HG03442 (cell line): ENCODE results near the gene LCTL.

ENCODE experiments used
- ATAC-seq: cut with Tn5 transposase; IDR thresholded peaks from one replicate; pipeline ENCODE4 v1.9.1; 2021; ENCODE audit warnings: mild to moderate bottlenecking, moderate library complexity; ENCODE audit not compliant: unreplicated experiment

The LCTL gene, protein sequence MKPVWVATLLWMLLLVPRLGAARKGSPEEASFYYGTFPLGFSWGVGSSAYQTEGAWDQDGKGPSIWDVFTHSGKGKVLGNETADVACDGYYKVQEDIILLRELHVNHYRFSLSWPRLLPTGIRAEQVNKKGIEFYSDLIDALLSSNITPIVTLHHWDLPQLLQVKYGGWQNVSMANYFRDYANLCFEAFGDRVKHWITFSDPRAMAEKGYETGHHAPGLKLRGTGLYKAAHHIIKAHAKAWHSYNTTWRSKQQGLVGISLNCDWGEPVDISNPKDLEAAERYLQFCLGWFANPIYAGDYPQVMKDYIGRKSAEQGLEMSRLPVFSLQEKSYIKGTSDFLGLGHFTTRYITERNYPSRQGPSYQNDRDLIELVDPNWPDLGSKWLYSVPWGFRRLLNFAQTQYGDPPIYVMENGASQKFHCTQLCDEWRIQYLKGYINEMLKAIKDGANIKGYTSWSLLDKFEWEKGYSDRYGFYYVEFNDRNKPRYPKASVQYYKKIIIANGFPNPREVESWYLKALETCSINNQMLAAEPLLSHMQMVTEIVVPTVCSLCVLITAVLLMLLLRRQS

GRCh38 chr15:66565741-66566144, at the start of gene LCTL:
TSS of gene LCTL (minus strand) at chr15:66565998. CDS start at chr15:66565365, 633 bp downstream.
- ATAC-seq: no peak

- no peak for ATAC-seq
These were observed 49.4 kb upstream of the LCTL start for GRCh38 chr15:66614951-66615760.

DNA sequence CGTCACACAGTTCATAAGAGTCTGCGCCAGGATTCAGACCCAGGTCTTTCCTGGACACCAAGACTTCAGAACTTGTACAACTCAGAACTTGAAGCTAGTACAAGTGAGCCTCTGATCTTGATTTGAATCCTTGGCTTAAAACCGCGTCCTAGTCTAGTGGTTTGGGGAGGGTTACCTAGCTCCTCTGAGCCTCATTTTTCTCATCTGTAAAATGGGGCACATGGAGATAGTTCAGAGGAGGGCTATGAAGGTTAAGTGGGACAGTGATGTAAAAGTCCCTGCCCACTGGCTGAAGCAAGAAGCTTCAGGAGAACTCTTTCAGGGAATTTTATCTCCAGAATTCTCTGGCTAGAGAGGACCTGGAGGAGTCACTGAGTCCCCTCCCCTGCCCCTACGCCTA, 48.7 kb upstream of the LCTL start:
- ATAC-seq: no peak

- no peak for ATAC-seq
These were observed 47.9 kb upstream of the LCTL start for GRCh38 chr15:66613743-66614142.

- ATAC-seq: no peak
These were observed 45.7 kb upstream of the LCTL start for GRCh38 chr15:66611257-66612053.

DNA sequence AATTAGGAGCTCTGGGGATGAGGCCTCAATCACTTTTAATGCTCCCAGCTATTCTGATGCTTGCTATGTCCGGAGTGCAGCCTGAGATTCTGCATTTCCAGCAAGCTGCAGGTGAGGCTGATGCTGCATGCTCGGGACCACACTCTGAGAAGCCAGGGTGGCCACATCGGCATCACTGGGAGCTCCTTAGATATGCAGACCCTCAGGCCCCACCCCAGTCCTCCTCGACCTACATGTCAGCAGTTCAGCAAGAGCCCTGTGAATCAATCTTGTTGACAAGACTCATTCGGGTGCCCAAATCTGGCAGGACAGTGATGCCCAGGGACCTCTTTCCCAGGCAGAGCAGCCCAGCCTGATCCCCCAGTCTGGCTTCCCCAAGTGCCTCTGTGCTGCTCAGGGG, 44.1 kb upstream of the LCTL start:
- ATAC-seq: no peak

DNA sequence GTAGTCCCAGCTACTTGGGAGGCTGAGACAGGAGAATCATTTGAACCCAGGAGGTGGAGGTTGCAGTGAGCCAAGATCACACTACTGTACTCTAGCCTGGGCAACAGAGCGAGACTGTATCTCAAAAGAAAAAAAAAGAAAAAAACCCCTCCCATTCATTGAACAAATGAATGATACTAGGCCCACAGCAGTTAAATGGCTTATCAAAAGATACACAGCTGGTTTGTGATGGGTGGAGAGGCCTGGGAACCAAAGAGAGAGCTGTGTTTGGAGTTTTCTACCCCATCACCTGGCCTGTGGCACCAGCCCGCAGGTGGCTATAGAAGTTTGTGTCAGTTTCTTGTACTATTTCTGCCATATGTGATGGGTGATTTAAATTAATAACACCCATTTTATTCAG, 43.1 kb upstream of the LCTL start:
- no peak for ATAC-seq

GRCh38 chr15:66608159-66608558, 42.4 kb upstream of the LCTL start:
- no peak for ATAC-seq

- ATAC-seq: no peak
These were observed 37.7 kb upstream of the LCTL start for GRCh38 chr15:66603301-66604179.

DNA sequence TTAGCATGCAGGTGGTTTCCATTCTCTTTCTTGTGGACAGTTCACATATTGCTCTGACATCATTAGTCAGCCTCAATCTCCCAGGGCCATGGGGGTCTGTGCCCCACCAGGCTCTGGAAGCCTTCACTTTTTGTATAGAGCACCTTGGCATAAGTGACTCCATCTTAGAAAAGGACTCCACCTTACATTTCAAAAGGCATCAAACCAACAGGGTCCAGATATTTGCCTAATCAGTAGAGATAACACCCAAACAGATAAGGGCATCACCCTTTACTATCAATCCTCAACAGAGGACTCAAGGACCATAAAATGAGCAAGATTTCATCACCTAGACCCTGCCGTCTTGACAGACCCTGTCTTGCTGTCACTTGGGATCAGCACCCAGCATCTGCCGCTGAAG, 35.7 kb upstream of the LCTL start:
- no peak for ATAC-seq

DNA sequence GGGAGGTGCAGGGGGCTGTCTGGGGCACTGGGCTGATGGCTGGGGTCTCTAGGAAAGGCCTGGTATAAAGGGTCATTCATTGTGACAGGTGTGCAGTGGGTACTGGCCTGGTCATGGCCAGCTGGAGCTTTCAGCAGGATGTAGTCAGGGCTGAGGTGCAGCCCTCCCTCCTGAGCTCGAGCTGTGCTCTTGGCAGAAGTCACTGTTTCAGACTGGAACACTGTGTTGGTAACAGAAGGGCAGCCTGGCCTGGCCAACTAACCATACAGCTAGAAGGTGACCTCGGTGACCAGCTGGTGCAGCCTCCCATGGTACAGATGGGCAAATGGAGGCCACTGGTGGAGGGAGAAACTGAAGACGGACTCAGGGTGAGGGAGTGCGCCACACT, 34.4 kb upstream of the LCTL start:
- ATAC-seq: no peak

DNA sequence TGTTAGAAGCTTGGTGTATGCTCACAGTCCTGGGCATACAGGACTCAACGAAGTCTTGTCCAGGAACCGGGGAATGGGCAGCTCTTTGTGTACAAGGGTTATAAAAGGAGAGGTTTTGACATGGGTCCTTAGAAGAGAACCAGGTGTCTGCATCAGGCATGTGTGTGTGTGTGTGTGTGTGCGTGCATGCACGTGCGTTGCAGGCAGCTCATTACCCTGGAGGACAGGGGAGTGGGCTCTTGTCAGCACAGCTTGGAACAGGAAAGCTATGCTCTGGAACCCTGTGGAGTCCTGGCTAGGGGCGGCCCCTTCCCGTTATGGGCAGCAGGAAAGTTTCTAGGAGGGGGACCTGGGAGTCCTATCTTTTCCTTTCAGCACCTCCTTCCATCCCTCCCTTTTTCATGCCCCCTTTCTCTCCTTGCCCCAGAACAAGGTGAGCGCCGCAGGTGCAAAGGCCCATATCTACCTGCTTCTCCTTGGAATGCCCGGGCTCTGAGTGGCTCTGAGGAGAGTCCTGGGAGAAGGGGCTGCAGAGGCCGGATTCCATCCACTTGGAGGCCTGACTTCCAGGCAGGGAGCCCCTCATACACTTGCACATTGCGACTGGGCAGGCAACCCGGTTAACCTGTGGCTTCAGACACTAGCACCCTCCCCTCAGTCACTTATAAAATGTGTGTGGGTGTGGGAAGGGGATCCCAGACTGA, 33.9 kb upstream of the LCTL start:
- no peak for ATAC-seq

DNA sequence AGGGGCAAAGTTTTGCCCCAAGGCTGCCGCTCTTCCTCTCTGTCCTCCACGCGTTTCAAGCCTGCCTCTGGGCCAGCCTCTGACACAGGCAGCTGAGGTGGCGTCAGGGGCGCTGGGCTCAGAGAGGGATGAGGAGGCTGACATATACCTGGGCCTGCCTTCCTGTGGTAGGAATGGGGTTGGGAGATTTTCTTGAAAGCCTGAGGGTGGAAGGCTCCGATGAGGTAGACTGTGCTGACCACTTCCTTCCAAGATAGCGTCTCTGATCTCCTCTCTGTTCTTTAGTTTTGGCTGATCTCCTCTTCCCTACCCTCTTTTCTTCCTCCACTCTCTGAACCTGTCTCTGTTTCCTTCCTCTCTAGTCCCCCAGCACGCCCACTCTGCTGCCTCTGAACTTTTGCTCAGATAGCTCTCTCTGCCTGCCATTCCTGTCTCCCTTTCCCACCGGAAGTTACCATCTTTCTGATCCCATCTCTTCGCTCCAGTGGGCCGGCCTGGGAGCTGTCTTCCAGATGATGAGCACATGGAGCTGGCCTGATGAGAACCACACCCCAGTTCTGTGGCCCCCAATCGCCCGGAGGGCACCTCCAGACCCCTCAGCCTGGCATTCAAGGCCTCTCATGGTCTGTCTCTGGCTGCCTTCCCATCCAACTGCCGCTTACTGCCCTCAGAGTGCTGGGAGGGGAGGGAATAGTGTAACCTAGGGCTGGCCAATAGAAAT, 32.5 kb upstream of the LCTL start:
- ATAC-seq: no peak

DNA sequence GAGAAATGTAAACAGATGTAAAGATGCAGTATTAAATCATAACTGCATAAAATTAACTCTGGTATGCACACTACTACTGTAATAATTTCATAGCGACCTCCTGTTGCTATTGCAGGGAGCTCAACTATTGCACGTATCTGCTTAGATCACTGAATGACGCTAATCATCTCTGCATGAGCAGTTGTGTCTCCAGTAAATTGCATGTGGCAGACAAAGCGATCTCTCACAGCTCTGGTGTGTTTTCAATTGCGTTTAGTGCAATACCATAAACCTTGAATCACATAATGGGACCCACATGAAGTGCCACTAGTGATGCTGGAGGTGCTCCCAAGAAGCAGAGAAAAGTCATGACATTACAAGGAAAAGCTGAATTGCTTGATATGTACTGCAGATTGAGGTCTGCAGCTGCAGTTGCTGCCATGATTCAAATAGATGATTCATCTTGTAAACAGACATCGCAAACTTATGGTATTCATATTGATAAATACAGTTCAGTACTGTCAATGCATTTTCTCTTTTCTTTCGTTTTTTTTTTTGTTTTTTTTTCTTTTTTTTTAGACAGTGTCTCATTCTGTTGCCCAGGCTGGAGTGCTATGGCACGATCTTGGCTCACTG, 30.2 kb upstream of the LCTL start:
- ATAC-seq: no peak

GRCh38 chr15:66595332-66595731, 29.5 kb upstream of the LCTL start:
- no peak for ATAC-seq

- ATAC-seq: no peak
These were observed 29.0 kb upstream of the LCTL start for GRCh38 chr15:66594836-66595235.

DNA sequence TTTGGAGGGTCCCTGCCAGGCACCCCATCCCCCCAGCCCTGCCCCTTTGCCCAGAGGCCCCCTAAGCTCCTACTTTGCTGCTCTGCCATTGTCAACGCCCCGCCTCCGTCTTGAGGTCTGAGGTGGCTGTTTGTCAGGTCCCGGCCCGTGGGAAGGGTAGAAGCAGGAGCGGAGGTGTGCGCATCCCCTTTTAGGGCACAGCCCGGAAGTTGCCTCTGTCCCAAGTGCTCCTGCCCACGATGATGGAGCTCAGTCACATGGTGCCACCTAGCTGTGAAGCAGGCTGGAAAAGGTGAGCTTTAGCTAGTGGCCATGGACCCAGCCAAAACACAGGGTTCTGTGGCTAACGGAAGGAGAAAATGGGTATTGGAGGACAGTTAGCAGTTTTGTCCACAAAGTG, 28.5 kb upstream of the LCTL start:
- ATAC-seq: no peak

DNA sequence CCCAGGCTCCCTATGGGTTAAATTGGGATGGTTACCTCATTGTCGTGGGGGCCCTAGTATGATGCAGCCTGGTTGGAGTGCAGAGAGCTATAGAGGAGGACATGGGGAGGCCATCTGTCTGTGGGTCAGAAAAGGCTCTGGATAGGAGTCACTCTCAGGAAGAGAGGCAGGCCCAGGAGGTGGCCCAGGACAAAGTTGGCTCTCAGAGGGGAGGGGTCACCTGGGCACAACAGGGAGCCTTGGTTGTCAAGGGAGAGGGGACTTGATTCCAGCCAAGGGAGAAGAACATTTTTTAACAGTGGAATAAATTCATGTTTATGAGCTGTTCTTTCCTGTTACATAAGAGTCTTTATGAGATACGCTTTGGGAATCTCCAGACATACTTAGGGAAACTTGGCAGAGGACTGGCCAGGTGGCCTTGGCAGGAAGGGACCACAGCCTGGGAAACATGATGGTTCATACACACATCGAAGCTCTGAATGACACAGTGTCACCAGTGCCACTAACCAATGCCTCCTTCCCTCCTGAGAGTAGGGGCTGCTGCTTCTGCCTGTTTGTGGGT, 27.5 kb upstream of the LCTL start:
- ATAC-seq: no peak
